GOT3 (cell line): Measurements from ENCODE around the gene NCAM1.
"Not testable (repeated sequence)": the region's sequence is repeated elsewhere in the genome, so short reads cannot be mapped to it uniquely, and the experiment has no call there.

Source experiments
- DNase-seq: peaks from one replicate; lab custom pipeline; 2025; ENCODE audit warnings: mixed read lengths; lab: John Stamatoyannopoulos, UW

NCAM1 gene

GRCh38 chr11:113021111-113021510, 59.9 kb downstream of the NCAM1 start:
- no peak for DNase-seq

DNA sequence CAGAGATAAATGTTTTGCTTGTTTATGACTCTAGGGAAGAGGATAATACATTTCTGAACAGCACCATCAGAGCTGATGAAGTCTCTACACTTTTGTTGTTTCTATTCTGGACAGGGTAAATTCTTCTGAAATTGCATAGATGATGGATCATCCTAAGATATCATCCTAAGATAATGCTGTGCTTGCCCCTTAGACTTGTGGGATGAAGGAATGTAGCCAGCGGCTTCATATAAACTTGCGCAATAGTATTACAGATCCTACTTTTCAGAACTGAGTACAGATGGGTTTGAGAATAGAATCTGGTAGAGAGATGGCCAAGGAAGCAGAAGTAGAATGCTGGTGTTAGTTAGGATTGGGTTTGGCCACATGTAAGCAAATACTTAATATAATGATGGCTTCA, 61.0 kb downstream of the NCAM1 start:
- DNase-seq, result no peak

GRCh38 chr11:113023228-113023627, 62.0 kb downstream of the NCAM1 start:
- no peak for DNase-seq

DNA sequence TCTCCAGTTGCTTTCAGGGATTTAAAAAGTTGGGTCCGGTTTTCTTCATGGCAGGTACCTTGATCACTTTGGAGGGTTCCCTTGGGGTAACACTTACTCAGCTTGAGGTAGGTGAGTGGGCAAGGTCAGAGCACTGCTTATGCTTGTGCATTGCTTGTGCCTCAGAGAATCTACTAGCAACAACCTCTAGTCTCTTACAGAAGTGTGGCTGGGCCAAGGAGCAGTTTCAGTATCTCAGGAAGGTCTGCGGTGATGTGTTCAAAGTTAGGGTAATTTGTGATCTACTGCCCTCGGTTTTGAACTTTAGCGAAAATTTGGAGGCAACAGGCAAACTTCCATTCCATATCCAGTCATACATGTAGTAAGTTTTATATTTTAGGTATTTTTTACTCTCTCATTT, 62.8 kb downstream of the NCAM1 start:
- no peak for DNase-seq

GRCh38 chr11:113026778-113027177, 65.6 kb downstream of the NCAM1 start:
- DNase-seq, result no peak

- no peak for DNase-seq
Observed at GRCh38 chr11:113034576-113034975, 73.4 kb downstream of the NCAM1 start.

GRCh38 chr11:113035708-113036107, 74.5 kb downstream of the NCAM1 start:
- no peak for DNase-seq

GRCh38 chr11:113043698-113044097, 82.5 kb downstream of the NCAM1 start:
- DNase-seq, result no peak

DNA sequence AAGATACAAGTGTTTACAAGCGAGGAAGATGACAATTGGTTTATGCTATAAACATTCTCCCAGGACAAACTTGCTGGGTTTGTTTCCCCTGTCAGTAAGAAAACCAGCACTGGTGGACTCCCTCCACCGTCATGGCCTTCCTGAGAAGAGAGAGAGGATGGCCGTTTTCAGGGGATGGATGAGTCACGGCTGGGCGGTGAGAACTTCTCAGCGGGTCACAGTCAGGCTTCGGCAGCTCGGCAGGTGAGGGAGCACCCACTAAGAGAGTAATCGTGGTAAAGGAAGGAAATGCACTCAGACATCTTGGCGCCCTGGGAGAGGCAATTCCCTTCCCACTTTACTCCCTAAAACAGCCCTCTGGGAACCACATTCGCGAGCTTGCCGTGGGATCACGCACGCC, 83.9 kb downstream of the NCAM1 start:
- no peak for DNase-seq

GRCh38 chr11:113046866-113047265, 85.6 kb downstream of the NCAM1 start:
- no peak for DNase-seq

- DNase-seq, result no peak
Observed at GRCh38 chr11:113048820-113049768, 87.9 kb downstream of the NCAM1 start.

DNA sequence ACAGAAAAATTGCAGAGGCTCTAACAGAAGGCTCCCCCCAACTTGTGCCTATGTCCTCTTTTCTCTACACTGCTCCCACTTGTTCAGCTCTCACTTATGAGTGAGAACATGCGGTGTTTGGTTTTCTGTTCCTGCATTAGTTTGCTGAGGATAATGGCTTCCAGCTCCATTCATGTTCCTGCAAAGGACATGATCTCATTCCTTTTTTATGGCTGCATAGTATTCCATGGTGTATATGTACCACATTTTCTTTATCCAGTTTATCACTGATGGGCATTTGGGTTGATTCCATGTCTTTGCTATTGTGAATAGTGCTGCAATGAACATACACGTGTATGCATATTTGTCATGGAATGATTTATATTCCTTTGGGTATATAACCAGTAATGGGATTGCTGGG, 91.8 kb downstream of the NCAM1 start:
- DNase-seq, result not testable (repeated sequence)

GRCh38 chr11:113057038-113057437, 95.8 kb downstream of the NCAM1 start:
- DNase-seq, result no peak

- DNase-seq, result no peak
Observed at GRCh38 chr11:113059548-113059947, 98.3 kb downstream of the NCAM1 start.

GRCh38 chr11:113065330-113065729, 104.1 kb downstream of the NCAM1 start:
- no peak for DNase-seq

GRCh38 chr11:113072237-113072858, 111.1 kb downstream of the NCAM1 start:
- DNase-seq, result no peak

- no peak for DNase-seq
Observed at GRCh38 chr11:113073290-113073953, 112.2 kb downstream of the NCAM1 start.

GRCh38 chr11:113075586-113076095, 114.4 kb downstream of the NCAM1 start:
- no peak for DNase-seq

DNA sequence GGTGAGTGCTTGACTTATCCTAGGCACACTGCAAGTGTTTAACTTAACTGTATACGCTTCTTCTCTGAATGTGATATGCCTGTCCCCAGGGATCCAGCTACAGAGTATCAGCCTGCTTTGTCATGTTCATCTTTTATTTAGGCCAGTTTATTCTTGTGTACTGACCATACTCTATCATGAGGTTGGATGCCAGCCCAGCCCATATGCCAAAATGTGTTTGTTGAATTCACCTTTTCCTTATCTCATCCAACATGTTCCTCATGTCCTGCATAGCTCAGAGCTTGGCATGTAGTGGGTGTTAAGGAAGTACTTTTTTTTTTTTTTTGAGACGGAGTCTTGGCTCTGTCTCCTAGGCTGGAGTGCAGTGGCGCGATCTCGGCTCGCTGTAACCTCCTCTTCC, 116.2 kb downstream of the NCAM1 start:
- no peak for DNase-seq

DNA sequence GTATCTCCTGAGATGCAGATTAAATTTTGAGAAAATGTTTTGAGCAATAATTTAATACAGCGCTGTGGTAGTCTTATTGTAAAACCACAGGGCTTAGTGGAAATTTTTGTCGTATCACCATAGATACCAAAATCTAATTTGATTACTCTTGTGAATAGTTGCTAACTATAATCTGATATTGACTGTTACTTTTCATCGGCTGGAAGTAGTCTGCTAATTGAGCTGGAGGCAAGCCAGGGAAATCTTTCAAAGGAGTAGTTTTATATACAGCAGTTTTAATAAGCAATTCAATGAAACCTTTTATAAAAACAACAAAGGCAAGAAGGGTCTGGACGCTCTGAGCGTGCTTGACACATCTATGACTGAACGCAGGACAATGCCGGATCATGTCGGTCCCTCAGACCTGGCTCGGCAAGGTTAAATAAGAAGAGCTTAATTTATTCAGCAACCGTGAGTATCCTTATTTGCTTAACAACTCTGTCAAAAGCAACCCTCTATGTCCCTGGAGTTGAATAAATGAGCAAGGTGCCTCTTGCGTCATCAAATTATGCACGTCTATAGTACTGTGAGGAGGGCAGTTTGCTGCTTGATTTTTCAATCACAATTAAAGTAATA, 121.2 kb downstream of the NCAM1 start:
- DNase-seq, result no peak

- no peak for DNase-seq
Observed at GRCh38 chr11:113083571-113083970, 122.4 kb downstream of the NCAM1 start.

GRCh38 chr11:113084297-113084696, 123.1 kb downstream of the NCAM1 start:
- DNase-seq, result no peak
